ENCODE results near the gene MYCBPAP. TPM values are rescaled to one million over a fixed set of nuclear protein-coding genes. Genes with fewer than 3 reads are reported as not detected.

Gene MYCBPAP
- total RNA-seq, 2 donors from 2014 or later, result 0.56 to 2.8 TPM

DNA sequence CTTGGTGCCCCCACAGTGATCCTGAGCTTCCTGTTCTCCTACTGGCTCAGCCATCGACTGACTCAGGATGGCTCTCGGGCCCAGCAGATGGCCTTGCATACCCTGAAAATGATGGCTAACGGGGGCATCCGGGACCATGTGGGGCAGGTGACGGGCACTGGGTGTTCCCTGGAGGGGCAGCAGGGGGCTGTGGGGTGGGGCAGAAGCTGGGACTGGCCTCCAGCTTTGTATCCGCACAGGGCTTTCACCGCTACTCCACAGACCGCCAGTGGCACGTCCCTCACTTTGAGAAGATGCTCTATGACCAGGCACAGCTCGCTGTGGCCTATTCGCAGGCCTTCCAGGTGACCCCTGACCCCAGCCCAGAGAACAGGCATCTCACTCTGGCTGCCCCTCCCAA lies 41.7 kb downstream of the MYCBPAP start:
- Histone ChIP-seq H3K9me3 (no peaks in the 10 kb centered on the region), H3K27ac (no peak overlapping the region), H3K27me3 (no peaks in the 10 kb centered on the region), H3K9ac (ENCODE audit: low read depth in 2 of 2, low read length in 2 of 2) (no peak overlapping the region), H3K4me3 (no peak overlapping the region), H3K36me3 (no peaks in the 10 kb centered on the region), H3K4me1 (no peaks in the 10 kb centered on the region)
- no peak for DNase-seq
- intact Hi-C loops (cut with DNase I), result loop anchor here (2.0 to 10.0 kb wide), 4 partner anchors 77 to 405 kb away; no protein-coding TSS in a partner anchor
- TF ChIP-seq, protein P1, sequence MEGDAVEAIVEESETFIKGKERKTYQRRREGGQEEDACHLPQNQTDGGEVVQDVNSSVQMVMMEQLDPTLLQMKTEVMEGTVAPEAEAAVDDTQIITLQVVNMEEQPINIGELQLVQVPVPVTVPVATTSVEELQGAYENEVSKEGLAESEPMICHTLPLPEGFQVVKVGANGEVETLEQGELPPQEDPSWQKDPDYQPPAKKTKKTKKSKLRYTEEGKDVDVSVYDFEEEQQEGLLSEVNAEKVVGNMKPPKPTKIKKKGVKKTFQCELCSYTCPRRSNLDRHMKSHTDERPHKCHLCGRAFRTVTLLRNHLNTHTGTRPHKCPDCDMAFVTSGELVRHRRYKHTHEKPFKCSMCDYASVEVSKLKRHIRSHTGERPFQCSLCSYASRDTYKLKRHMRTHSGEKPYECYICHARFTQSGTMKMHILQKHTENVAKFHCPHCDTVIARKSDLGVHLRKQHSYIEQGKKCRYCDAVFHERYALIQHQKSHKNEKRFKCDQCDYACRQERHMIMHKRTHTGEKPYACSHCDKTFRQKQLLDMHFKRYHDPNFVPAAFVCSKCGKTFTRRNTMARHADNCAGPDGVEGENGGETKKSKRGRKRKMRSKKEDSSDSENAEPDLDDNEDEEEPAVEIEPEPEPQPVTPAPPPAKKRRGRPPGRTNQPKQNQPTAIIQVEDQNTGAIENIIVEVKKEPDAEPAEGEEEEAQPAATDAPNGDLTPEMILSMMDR (IDR thresholded peaks at IDR 0.05), result no peak

DNA sequence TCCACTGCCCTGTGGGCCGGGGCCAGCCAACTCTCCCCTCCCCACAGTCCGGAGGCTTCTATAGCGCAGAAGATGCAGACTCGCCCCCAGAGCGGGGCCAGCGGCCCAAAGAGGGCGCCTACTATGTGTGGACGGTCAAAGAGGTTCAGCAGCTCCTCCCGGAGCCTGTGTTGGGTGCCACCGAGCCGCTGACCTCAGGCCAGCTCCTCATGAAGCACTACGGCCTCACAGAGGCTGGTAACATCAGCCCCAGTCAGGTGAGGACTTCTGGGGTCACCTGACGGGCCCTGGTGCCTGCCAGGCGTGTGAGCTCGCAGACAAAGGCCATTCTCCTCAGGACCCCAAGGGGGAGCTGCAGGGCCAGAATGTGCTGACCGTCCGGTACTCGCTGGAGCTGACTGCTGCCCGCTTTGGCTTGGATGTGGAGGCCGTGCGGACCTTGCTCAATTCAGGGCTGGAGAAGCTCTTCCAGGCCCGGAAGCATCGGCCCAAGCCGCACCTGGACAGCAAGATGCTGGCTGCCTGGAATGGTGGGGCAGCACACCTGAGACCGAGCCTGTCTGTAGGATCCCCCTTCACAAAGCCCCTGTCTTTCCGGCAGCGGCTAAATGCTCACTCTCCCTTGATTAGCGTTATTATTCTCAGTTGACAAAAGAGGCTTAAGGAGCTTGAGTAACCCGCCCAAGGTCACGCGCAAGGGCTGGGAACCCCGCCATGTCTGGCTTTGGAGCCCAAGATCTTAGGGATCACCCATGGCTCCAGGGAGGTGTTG lies 42.6 kb downstream of the MYCBPAP start:
- H3K27ac ChIP-seq, result no peak overlapping the region
- DNase-seq, result peak; percentile 74
- no peak overlapping the region for H3K4me3 ChIP-seq
- H3K36me3 ChIP-seq, result no peaks in the 10 kb centered on the region
- TF ChIP-seq, protein P1 (IDR thresholded peaks at IDR 0.05), result peak; percentile 77
- H3K9me3 ChIP-seq, result no peaks in the 10 kb centered on the region
- no peaks in the 10 kb centered on the region for H3K27me3 ChIP-seq
- no peak overlapping the region for H3K9ac ChIP-seq (ENCODE audit: low read depth in 2 of 2, low read length in 2 of 2)
- intact Hi-C loops (cut with DNase I), result loop anchor here (2.0 to 5.0 kb wide), 2 partner anchors 76 to 150 kb away; no protein-coding TSS in a partner anchor
- H3K4me1 ChIP-seq, result no peaks in the 10 kb centered on the region

DNA sequence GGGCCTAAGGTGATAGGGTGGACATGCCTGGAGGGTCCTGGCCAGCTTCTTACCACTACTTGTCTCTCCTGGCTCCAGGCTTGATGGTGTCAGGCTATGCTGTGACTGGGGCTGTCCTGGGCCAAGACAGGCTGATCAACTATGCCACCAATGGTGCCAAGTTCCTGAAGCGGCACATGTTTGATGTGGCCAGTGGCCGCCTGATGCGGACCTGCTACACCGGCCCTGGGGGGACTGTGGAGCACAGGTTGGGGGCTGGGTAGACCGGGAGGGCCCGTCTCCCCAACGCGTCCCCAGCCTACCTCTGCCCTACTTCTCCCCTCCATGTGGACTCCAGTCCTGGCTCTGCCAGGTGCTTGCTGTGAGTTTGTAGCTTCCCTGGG lies 43.2 kb downstream of the MYCBPAP start:
- Histone ChIP-seq H3K4me3 (no peak overlapping the region), H3K27ac (no peak overlapping the region), H3K36me3 (no peaks in the 10 kb centered on the region), H3K27me3 (no peaks in the 10 kb centered on the region), H3K9me3 (no peaks in the 10 kb centered on the region), H3K4me1 (no peaks in the 10 kb centered on the region), H3K9ac (ENCODE audit: low read depth in 2 of 2, low read length in 2 of 2) (no peak overlapping the region)
- no peak for DNase-seq
- TF ChIP-seq, protein P1 (IDR thresholded peaks at IDR 0.05), result no peak
- intact Hi-C loops (cut with DNase I), result loop anchor here (2.0 to 5.0 kb wide), 2 partner anchors 76 to 149 kb away; no protein-coding TSS in a partner anchor

DNA sequence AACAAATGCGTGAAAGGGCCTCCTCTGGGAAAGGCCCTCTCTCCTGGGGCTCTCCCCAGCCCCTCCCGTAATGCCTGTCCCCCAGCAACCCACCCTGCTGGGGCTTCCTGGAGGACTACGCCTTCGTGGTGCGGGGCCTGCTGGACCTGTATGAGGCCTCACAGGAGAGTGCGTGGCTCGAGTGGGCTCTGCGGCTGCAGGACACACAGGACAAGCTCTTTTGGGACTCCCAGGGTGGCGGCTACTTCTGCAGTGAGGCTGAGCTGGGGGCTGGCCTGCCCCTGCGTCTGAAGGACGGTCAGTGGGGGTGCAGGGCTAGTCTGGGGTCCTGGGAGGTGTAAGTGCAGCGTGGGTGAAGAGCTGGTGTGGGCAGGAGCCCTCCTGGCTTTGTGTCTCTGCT lies 43.6 kb downstream of the MYCBPAP start:
- H3K36me3 ChIP-seq, result no peaks in the 10 kb centered on the region
- no peaks in the 10 kb centered on the region for H3K27me3 ChIP-seq
- H3K9me3 ChIP-seq, result no peaks in the 10 kb centered on the region
- intact Hi-C loops (cut with DNase I), result loop anchor here (2.0 to 5.0 kb wide), 2 partner anchors 75 to 149 kb away; no protein-coding TSS in a partner anchor
- H3K4me3 ChIP-seq, result no peak overlapping the region
- TF ChIP-seq, protein P1 (IDR thresholded peaks at IDR 0.05), result no peak
- no peak overlapping the region for H3K9ac ChIP-seq (ENCODE audit: low read depth in 2 of 2, low read length in 2 of 2)
- DNase-seq, result no peak
- no peaks in the 10 kb centered on the region for H3K4me1 ChIP-seq
- no peak overlapping the region for H3K27ac ChIP-seq

DNA sequence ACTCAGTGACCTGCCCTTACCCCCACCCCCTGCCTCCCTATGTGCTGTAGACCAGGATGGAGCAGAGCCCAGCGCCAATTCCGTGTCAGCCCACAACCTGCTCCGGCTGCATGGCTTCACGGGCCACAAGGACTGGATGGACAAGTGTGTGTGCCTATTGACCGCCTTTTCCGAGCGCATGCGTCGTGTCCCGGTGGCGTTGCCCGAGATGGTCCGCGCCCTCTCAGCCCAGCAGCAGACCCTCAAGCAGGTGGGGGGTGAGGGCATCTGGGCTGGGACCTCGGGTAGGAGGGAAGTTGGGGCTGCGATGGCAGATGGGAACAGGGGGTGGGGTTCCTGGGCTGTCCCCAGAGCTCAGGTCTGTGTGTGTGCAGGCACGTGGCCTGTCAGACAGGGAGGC lies 46.0 kb downstream of the MYCBPAP start:
- no peak overlapping the region for H3K9ac ChIP-seq (ENCODE audit: low read depth in 2 of 2, low read length in 2 of 2)
- intact Hi-C loops (cut with DNase I), result loop anchor here (5.0 kb wide), 1 partner anchor 73 kb away; no protein-coding TSS in a partner anchor

More for the DNA sequence above, 46.0 kb downstream of the MYCBPAP start:
- TF ChIP-seq, protein P1 (IDR thresholded peaks at IDR 0.05), result no peak
- Histone ChIP-seq H3K27me3 (peaks cover 10% of the 10 kb centered on the region), H3K9me3 (no peaks in the 10 kb centered on the region), H3K4me3 (no peak overlapping the region), H3K4me1 (peaks cover 4% of the 10 kb centered on the region), H3K27ac (no peak overlapping the region), H3K36me3 (no peaks in the 10 kb centered on the region)
- DNase-seq, result no peak
